GM19238 (cell line): ENCODE measurements around the gene CST7.
A peak's percentile ranks its signal among the peaks of the same experiment; 100 is the strongest.
"Not testable (repeated sequence)": the region's sequence is repeated elsewhere in the genome, so short reads cannot be mapped to it uniquely, and the experiment has no call there.

Experiments
- DNase-seq: peaks from one replicate; pipeline ENCODE4 v3.0.0; 2011; ENCODE audit warnings: low spot score; ENCODE audit not compliant: insufficient read length

The CST7 gene, protein sequence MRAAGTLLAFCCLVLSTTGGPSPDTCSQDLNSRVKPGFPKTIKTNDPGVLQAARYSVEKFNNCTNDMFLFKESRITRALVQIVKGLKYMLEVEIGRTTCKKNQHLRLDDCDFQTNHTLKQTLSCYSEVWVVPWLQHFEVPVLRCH

DNA sequence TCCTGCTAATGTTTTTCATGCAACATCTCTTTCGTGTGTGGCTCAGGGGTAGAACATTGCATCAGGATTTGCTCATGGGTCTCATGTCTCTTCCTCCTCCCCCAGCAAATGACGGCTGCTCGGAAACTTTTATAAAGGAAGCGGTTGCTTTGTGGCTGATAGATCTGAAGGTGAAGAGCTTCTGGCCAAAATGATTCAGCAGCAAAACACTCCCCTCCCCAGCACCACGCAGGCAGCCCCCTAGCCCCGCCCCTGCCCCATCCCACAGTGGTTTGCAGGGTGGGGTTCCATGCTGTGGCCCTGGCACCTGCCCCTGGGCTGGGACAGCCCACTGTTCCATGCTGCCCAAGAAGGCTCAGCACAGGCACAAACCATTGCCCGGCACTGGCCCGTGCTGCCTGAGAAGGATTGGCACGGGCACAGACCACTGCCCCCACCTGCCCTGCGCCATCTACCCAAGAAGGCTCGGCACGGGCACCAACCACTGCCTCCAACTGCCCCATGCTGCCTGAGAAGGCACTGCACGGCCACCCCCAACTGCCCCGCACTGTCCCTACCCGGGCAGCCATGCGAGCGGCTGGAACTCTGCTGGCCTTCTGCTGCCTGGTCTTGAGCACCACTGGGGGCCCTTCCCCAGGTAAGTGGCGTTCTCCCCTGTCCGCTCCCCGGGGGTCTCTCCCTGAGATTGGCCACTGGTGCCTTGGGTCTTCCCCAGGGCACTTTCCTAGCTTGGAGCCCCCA is at the start of gene CST7:
Gene CST7 (plus strand): TSS at position 331 of the 741 bp plus-strand sequence. CDS start 237 bp downstream, at position 568.
- no peak for DNase-seq

- no peak for DNase-seq
Measured at GRCh38 chr20:24906806-24907205, 42.3 kb upstream of the CST7 start.

DNA sequence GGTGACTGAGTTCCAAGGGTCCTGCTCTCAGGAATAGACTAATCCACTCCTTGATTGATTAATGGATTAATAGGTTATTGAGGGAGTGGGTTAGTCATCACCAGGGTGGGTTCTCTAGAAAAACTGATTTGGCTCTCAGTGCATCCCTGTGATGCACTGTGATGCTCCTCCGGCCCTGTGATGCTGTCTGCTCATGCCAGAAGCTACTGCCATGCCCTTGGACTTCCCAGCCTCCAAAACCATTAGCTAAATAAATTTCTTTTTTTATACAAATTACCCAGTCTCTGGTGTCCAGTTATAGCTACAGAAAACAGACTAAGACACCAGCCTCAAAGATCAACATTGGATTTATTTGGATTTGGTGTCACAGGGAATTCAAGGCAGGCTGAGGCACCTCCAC is 40.4 kb upstream of the CST7 start:
- no peak for DNase-seq

GRCh38 chr20:24909086-24909780 is 39.8 kb upstream of the CST7 start:
- no peak for DNase-seq

GRCh38 chr20:24909861-24910260 is 39.2 kb upstream of the CST7 start:
- no peak for DNase-seq

- no peak for DNase-seq
Measured at GRCh38 chr20:24910461-24910860, 38.6 kb upstream of the CST7 start.

DNA sequence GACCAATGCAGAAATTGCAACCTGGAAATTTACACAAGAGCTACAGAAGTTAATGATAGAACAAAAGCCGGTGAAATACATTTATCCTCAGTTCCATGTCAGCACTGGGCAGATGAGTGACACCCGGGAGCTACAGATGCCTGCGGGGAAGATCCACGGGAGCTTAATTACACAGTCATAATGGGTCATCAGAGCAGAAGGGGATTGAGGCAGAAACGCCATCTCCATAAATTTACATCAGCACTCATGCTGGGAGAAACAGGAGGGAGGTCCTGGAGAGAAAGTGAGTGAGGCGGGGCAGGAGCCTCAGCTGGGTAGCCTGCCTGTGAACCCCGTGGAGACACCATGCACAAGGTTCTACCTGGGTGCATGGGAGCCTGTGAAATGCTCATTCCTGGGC is 37.6 kb upstream of the CST7 start:
- DNase-seq, result no peak

GRCh38 chr20:24912397-24913075 is 36.5 kb upstream of the CST7 start:
- DNase-seq, result no peak

- DNase-seq, result no peak
Measured at GRCh38 chr20:24913076-24913628, 35.9 kb upstream of the CST7 start.

DNA sequence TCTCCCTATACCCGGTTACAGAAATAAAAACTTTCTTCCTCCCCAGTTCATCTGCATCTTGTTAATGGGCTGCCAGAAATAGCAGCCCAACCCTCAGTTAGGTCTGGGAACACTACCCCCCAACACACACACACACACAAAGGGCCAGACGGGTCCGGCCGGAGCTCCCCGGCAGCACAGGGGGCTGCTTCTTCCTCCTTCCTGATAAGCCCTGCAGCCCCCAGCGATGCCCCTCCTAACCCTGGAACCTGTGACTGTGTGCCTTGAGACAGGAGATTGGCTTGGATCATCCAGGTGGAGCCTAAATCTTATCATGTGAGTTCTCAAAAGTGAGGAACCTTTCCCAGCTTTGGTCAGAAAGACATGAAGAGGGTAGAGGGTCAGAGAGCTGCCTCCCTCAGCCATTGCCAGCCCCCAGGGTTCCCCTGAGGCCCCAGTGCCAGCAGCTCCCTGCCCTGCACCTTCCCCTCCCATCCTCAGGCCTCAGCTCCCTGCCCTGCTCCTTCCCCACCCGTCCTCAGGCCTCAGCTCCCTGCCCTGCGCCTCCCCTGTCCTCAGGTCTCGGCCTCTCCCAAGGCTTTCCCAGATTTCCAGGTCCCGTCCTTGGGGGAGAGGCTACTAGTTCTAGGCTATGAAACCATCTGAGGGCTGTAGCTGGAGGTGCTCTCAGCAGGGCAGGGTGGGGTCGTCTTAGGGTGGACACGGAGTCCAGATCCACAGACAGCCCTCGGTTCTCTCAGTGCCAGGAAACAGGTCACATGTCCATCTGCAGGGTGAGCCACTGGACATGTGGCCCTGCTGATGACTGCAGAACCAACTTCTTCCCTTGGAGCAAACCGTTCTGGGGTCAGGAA is 34.5 kb upstream of the CST7 start:
- DNase-seq, result no peak

DNA sequence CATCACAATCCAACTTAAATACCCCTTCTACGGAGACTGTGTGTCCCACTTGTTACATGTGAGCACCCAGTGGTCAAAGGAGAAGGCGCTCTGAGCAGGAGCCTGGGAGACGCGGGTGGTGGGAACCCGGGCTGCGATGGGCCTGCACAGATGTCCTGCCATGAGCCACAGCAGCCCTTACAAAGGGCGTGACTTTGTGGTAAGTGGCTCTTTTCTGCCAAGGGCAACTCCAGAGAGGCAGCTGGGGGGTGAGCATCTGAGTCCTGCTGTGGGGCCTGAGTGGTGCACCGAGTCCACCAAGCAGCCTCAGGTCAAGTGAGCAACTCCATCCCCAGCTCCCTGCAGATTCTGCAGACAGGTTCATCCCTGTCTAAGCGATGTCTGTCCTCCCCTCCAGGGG is 33.6 kb upstream of the CST7 start:
- no peak for DNase-seq

GRCh38 chr20:24915892-24916291 is 33.2 kb upstream of the CST7 start:
- no peak for DNase-seq

DNA sequence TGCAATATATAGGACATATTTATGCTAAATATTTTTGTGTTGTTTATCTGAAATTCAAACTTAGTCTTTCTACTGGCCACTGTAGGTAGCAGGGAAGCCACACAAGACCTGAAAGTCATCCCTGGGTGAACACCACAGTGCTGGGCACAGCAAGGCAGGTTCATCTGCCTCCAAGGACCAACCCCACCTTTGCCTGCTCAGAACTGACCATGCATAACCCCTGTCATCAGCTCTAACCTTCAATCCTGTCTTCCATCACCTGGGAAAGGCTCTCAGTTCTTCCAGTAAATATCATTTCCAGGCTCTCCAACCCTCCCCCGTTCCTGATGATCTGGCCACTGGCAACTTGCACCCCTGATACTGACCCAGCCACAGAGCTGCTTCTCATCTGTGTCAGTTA is 32.7 kb upstream of the CST7 start:
- DNase-seq, result no peak

GRCh38 chr20:24917056-24917455 is 32.0 kb upstream of the CST7 start:
- DNase-seq, result no peak

GRCh38 chr20:24917797-24918578 is 31.1 kb upstream of the CST7 start:
- DNase-seq, result peak; percentile 56

GRCh38 chr20:24918579-24919566 is 30.2 kb upstream of the CST7 start:
- DNase-seq, result no peak

DNA sequence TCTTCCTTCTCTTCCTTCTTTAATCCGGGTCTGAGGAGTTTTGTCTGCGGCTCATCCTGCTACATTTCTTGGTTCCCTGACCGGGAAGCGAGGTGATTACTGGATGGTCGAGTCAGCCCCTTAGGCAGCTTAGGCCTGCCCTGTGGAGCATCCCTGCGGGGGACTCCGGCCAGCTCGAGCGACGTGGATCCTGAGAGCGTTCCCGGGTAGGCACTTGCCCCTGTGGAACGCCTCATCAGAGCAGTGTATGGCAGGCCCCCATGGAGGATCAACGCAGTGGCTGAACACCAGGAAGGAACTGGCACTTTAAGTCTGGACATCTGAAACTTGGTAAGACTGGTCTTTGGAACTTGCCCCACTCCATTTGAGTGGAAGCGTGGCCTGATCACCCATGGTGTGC is 29.4 kb upstream of the CST7 start:
- not testable (repeated sequence) for DNase-seq

- DNase-seq, result not testable (repeated sequence)
Measured at GRCh38 chr20:24920706-24921105, 28.4 kb upstream of the CST7 start.

GRCh38 chr20:24929259-24929658 is 19.8 kb upstream of the CST7 start:
- not testable (repeated sequence) for DNase-seq
